Loucy (cell line): ENCODE data around the gene GABRG3.

Source experiments
- H2AFZ ChIP-seq: fragments of 200-600 bp; sonication (generic); 2 replicates; pipeline ENCODE4 v1.6.0; 2016; ENCODE audit warnings: antibody characterized with exemption, mild to moderate bottlenecking, low read length, moderate library complexity
- H3F3A ChIP-seq: fragments of 200-600 bp; 2 replicates; pipeline ENCODE4 v1.6.0; 2016; ENCODE audit warnings: antibody characterized with exemption, low read depth, mild to moderate bottlenecking
- H3K27me3 ChIP-seq: fragments of 200-600 bp; sonication (generic); 2 replicates; pipeline ENCODE4 v1.6.1; 2014; ENCODE audit warnings: low read length, mild to moderate bottlenecking; ENCODE audit not compliant: insufficient read depth, poor library complexity, severe bottlenecking
- H3K36me3 ChIP-seq: fragments of 200-600 bp; sonication (generic); 2 replicates; pipeline ENCODE4 v1.6.1; 2016; ENCODE audit warnings: low read length; ENCODE audit not compliant: insufficient read depth
- H3K4me1 ChIP-seq: fragments of 200-600 bp; sonication (generic); 2 replicates; pipeline ENCODE4 v1.5.1; 2014; ENCODE audit warnings: low read length, mild to moderate bottlenecking; ENCODE audit not compliant: insufficient read depth, poor library complexity, severe bottlenecking
- H3K4me2 ChIP-seq: fragments of 200-600 bp; sonication (generic); 2 replicates; pipeline ENCODE4 v1.6.0; 2014; ENCODE audit warnings: antibody characterized with exemption, low read length, low read depth, mild to moderate bottlenecking; ENCODE audit not compliant: poor library complexity, severe bottlenecking
- H3K4me3 ChIP-seq: fragments of 200-600 bp; sonication (generic); 2 replicates; pipeline ENCODE4 v1.5.1; 2014; ENCODE audit warnings: low read length, mild to moderate bottlenecking, mixed read lengths; ENCODE audit not compliant: poor library complexity, severe bottlenecking
- H3K79me2 ChIP-seq: fragments of 200-600 bp; sonication (generic); 2 replicates; pipeline ENCODE4 v1.6.1; 2014; ENCODE audit warnings: low read length; ENCODE audit not compliant: insufficient read depth
- H3K9ac ChIP-seq: fragments of 200-600 bp; sonication (generic); 2 replicates; pipeline ENCODE4 v1.6.0; 2014; ENCODE audit warnings: mild to moderate bottlenecking, low read depth, low read length, moderate library complexity; ENCODE audit not compliant: poor library complexity, severe bottlenecking
- H3K9me2 ChIP-seq: fragments of 200-600 bp; sonication (generic); replicated peaks from 2 replicates; pipeline ENCODE4 v1.6.1; 2016; ENCODE audit warnings: low read depth, low read length, mixed read lengths
- H3K9me3 ChIP-seq: fragments of 200-600 bp; sonication (generic); 2 replicates; pipeline ENCODE4 v1.6.1; 2014; ENCODE audit warnings: mild to moderate bottlenecking, antibody characterized with exemption, low read length, low read depth; ENCODE audit not compliant: insufficient read depth
- H4K20me1 ChIP-seq: fragments of 200-600 bp; sonication (generic); 2 replicates; pipeline ENCODE4 v1.6.0; 2014; ENCODE audit warnings: antibody characterized with exemption, low read length, mild to moderate bottlenecking; ENCODE audit not compliant: insufficient read depth, poor library complexity, severe bottlenecking
- CTCF ChIP-seq: fragments of 200-600 bp; sonication (generic); conservative IDR thresholded peaks from 2 replicates; pipeline ENCODE4 v1.5.1; 2014; ENCODE audit warnings: mild to moderate bottlenecking, antibody characterized with exemption, low read length
- EZH2phosphoT487 ChIP-seq: fragments of 200-600 bp; IDR thresholded peaks from 2 replicates; pipeline ENCODE4 v1.6.1; 2018; ENCODE audit warnings: antibody characterized with exemption, mild to moderate bottlenecking, moderate library complexity, borderline replicate concordance

Gene GABRG3

DNA sequence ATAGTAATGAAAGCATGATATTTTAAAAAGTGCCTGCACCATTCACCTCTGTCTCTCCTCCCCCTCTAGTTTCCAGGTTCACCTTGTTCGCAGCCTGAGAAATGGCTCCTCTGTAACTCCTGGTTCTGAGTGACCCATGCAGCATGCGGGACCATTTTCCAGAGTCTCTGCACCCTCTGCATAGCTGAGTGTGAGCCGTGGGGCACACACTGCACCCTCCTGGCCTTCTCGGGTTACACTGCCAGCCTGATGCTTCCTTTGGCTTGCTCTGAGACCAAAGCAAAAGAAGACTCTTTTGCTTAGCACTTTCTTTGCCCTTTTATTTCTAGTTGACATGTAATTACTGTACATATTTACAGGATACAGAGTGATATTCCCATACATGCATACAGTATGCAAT lies 287.3 kb downstream of the GABRG3 start:
- TF ChIP-seq CTCF (no peak), EZH2phosphoT487 (no peak)
- Histone ChIP-seq H3K4me1 (no peaks in the 10 kb centered on the region), H3K4me2 (no peak overlapping the region), H3K9me2 (no peaks in the 10 kb centered on the region), H3K9me3 (peaks cover 4% of the 10 kb centered on the region; the same call in 1 of the 2 replicates), H2AFZ (no peak overlapping the region), H3K4me3 (no peak overlapping the region), H3K36me3 (no peaks in the 10 kb centered on the region), H3K27me3 (no peaks in the 10 kb centered on the region), H4K20me1 (no peaks in the 10 kb centered on the region), H3K79me2 (no peaks in the 10 kb centered on the region), H3F3A (no peaks in the 10 kb centered on the region), H3K9ac (no peak overlapping the region)

DNA sequence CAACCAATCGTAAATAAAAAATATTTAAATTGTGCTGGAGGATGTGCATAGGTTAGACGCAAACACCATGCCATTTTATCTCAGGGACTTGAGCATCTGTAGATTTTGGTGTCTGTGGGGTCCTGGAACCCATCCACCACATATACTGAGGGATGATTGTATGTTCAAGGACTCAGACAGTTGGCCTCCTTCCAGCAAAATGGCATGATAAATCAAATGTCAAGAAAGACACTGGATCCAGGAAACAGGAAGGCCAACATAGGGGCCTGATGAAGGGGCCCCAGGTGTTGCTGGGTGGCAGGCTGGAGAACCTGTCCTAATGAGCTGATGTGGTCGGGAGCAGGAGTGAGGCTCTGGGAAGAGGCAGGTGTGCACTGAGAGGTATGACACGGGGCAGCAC lies 289.5 kb downstream of the GABRG3 start:
- Histone ChIP-seq H3K36me3 (no peaks in the 10 kb centered on the region), H3K9ac (no peak overlapping the region), H3K4me1 (no peaks in the 10 kb centered on the region), H2AFZ (no peak overlapping the region), H3K9me2 (no peaks in the 10 kb centered on the region), H3K4me3 (no peak overlapping the region), H3K79me2 (no peaks in the 10 kb centered on the region), H3K4me2 (no peak overlapping the region), H3K27me3 (no peaks in the 10 kb centered on the region), H3F3A (no peaks in the 10 kb centered on the region), H3K9me3 (peaks cover 4% of the 10 kb centered on the region; the same call in 1 of the 2 replicates), H4K20me1 (no peaks in the 10 kb centered on the region)
- no peak for TF ChIP-seq CTCF
- TF ChIP-seq EZH2phosphoT487: no peak

DNA sequence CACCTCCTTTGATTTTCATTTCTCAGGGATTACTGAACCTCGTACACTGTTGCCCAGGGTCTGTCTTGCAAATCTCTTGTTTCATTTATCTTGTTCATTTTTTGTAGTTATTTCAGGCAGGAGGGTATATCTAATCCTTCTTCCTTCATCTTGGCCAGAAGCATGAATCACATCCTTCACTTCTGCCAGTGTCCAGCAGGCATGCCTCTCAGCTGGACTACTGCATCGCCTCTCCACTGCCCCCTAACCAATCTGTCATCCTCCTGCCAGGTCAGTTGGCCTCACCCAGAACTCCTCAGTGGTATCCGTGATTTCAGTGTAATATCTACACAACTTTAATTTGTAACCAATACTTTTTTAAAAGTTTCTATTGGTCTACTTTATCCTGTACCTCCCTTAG lies 297.9 kb downstream of the GABRG3 start:
- Histone ChIP-seq H3K9ac (no peak overlapping the region), H4K20me1 (no peaks in the 10 kb centered on the region), H3K4me3 (no peak overlapping the region), H3K9me2 (no peaks in the 10 kb centered on the region), H3K4me2 (no peak overlapping the region), H3K9me3 (peaks cover 8% of the 10 kb centered on the region; the same call in 1 of the 2 replicates), H2AFZ (no peak overlapping the region), H3K36me3 (no peaks in the 10 kb centered on the region), H3K4me1 (no peaks in the 10 kb centered on the region), H3K27me3 (no peaks in the 10 kb centered on the region), H3K79me2 (no peaks in the 10 kb centered on the region), H3F3A (no peaks in the 10 kb centered on the region)
- TF ChIP-seq CTCF (no peak), EZH2phosphoT487 (no peak)
